NOMO-1 (cell line): Measurements from ENCODE around the gene RASSF4.
A peak's percentile ranks its signal among the peaks of the same experiment; 100 is the strongest.

Experiments used
- DNase-seq, 2 experiments: peaks; one replicate each; lab custom pipeline; 2025; ENCODE audit not compliant: unreplicated experiment in 2 of 2; lab: John Stamatoyannopoulos, UW

The RASSF4 gene

DNA sequence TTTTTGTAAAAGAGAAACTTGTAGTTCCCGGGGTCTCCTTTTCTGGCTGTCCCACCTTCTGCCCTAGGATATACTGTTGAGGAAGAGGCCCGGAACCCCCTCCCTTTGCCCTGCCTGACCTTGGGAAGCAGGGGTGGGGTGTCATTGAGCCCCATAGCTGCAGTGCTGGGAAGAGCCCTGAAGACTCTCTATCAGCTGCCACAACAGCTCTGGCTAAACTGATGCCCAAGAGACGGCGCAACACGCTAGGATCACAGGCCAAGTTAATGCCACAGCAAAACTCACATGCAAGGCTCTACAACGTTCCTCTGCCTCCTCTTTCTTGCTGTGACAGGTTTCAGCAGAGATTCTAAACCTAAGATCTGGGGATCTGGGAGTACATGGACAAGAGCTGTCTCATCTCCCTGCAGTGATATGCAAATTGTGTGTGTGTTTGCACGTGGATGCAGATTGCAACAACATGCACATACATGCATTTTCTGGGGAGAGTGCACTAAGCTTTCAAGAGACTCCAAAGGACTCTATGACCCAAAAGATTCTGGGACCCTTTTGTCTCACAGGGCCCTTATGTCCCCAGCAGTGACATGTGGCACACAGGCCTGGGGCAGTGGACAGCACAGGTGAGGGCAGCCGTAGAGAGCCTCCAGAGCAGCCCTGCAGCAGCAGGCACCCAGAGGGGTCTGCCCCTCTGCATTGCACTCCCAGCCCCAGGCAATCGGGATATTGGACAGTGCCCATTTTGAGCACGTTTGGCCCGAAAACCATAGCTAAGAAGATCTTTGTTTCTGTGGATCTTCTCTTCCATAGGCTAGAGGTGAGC lies 2.5 kb downstream of the RASSF4 start:
- no peak for DNase-seq

DNA sequence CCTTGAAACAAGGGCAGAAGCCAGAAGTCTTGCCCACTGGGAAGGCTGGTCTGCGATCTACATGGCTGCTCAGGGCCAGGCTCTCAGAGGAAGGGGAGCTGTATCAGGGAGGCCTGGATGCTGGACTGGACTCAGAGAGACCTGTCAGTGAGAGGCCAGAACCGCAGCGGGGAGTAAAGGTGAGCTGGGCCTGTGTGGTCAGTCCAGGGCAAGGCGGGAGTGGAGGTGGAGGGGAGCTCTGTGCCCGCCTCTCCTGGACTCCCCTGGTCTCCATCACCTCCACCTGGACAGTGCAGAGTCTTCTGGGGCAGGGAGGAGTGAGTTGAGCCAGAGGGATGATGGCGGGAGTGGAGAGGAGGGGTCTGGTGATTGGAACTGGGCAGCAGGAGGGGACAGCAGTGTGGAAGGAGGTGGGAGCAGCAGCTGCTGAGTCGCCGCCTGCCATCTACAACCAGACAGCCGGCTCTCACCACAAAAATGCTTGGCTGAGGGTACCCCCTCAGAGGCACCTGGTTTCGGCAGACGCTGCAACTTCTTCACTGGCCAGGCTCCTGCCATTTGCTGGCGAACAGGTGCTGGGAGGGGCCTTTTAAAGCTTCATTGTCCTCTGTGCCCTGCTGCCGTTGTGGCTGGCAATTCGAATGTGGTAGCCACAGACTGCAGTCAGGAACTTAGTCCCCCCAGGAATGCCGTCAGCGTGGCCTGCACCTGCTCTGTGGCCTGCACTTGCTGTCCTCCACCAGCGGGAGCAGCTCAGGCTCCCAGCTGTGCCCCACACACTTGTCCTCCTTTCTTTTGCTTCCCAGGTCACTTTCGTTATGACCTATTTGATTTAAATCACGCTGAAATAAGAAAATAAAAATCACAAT lies 3.5 kb downstream of the RASSF4 start:
- peak in 1 of 2 experiments; percentile 22 for DNase-seq

DNA sequence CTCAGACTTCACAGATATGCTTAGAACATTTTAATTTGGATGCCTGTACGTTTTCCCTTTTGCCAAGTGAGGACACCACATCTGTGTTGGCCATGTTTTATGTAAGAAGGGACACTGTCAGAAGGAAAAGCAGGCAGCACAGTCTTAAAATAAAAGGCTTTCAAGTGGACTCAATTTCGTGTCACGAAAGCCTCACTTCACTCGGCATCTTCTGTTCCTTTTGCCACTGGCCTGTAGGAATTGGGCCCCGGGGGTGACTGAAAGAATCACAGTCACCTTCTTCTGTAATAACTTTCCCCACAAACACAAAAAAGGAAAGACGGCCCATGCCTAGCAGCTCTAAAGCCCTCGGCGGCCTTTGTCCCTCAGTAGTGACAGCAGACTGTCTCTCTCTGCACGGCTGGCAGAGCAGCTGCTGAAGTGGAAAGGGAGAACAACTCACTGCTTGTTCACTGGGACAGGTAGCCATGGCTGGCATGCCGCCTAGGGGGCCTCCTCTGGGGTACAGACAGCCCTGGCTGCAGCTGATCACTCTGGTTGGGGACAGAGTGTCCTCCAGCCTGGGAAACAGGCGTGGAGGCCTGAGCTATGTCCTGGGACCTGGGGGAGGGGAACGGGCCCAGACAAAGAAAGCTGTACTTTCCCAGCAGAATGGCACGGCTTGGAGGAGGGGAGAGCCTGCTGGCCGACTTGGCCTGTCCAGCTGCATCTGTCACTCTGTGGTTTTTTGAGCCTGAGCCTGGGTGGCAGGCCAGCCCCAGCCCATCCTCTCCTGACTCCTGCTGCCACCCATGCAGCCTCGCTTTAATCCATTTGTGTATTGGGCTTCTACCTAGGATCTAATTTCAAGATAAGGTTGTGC lies 4.4 kb downstream of the RASSF4 start:
- no peak for DNase-seq

GRCh38 chr10:44965104-44965503 lies 5.5 kb downstream of the RASSF4 start:
- DNase-seq: no peak

GRCh38 chr10:44965651-44966097 lies 6.1 kb downstream of the RASSF4 start:
- no peak for DNase-seq

DNA sequence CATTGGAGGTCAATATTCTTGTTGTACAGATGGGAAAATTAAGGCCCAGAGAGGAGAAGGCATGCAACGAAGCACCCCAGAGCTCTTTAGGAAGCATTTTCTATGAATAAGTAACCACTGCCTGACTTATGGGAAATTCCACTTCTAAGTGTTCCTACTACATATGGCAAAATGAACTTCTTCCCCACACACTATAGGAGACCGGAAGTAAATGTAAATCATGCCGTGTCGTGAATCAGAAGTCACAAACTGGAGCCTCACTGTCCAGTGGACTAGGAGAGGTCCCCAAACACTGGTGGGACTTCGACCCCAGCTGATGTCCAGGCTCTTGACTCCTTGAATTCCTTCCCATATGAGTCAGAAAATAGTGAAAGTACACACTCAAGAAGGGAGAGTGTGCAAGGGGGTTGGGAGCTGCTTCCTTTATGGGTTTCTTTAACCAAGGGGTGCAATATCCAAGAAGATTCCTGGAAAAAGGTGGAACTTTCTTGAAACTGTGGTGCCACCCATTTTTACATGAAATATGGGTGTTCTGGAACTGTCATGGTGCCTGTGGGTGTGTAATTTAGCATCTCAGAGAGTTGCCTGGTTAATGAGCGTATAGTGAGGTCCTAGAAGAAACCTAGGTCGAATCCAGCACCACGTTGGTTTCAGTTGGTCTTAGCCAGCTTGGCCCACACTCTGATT lies 6.7 kb downstream of the RASSF4 start:
- DNase-seq: peak in 1 of 2 experiments; percentile 6

DNA sequence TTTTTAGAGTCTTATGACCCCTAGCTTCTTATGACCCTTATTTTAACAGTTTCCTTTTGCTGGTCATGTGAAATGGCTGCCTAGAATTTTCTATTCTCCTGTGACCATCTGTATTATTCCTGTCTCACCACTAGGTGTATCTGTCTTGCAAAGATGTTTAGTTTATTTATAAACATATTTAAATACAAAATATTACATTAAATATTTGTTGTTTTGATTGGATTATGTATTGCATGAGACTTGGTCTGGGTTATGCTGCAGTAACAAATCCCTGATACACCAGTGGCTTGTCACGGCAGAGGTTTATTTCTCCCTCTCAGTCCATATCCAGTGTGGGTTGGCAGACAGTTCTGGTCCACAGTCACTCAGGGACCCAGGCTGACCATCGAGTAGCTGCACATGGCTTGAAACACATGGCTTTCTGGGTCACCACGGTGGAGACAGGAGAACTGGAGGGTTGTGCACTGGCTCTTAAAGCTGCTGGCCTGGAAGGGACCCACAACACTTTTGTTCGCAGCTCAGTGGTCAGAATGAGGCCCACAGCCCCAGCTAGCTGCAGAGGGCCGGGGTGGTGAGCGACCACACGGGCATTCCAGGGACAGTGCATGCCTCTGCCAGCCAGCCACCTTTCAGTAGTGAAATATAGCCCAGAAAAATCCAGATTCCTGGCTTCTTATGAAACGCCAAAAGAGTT lies 7.4 kb downstream of the RASSF4 start:
- no peak for DNase-seq

DNA sequence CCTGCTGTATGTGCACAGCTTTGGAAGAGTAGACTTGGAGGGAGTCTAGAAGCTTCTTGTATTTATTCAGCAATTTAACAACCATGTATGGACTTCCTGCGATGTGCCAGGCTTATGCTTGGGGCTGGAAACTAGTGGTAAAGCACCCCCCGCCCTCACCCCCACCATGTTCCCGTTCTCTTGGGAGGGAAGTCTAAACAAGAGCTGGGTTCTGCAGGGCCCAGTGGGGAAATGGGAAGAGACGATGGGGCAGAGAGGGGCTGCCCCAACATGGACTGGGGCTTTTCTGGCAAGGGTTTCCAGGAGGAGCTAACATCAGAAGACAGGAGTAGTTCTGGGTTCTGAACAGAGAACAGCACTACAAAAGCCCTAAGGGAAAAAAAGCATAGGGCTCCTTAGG lies 8.0 kb downstream of the RASSF4 start:
- DNase-seq: no peak

GRCh38 chr10:44968091-44968490 lies 8.5 kb downstream of the RASSF4 start:
- DNase-seq: peak; percentile 99

GRCh38 chr10:44968500-44969400 lies 9.1 kb downstream of the RASSF4 start:
- peak in 1 of 2 experiments; percentile 61 for DNase-seq

GRCh38 chr10:44969854-44970253 lies 10.3 kb downstream of the RASSF4 start:
- no peak for DNase-seq

GRCh38 chr10:44970812-44971395 lies 11.3 kb downstream of the RASSF4 start:
- no peak for DNase-seq

DNA sequence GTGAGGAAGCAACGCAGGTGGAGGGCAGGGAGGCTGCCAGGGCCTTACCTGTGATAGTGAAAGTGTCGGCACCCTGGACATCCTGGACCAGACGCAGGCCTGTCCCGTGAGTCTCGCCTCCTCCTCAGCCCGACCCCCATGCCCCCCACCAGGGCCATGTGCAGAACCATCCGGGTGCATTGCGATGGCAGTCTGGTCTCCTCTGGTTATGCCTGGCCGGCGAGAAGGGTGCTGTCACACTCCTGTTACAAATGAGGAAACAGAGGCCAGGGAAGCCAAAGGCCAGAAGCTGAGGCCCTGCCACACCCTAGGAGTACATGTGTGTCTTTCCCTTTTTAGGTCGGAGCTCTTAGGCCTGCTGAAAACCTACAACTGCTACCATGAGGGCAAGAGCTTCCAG lies 11.8 kb downstream of the RASSF4 start:
- no peak for DNase-seq

GRCh38 chr10:44971935-44972757 lies 12.5 kb downstream of the RASSF4 start:
- DNase-seq: no peak

DNA sequence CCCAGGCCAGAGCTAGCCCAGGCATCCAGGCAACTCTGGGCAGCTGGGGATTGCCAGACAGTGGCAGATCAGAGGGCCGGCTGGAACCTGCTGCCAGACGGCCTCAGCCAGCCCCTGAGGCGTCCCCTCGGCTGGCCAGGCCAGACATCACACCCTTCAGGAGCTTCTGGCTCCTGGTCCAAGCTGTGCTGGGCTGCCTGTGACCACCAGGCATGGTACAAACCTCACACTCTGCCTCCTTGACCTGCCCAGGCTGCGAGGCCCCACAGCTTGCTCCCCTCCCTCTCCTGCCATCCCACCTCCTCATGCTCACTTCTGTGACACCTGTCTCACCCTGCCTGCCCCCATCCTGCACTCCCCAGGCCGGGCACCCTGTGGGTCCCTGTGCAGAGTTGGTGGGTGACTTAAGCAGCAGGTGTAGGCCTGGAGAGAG lies 13.3 kb downstream of the RASSF4 start:
- no peak for DNase-seq

- no peak for DNase-seq
Measured at GRCh38 chr10:44973323-44974081, 13.9 kb downstream of the RASSF4 start.
